Measurements from ENCODE around the gene ST7. TPM values are rescaled to one million over a fixed set of nuclear protein-coding genes. Genes with fewer than 3 reads are reported as not detected.

ST7 gene
- total and polyA plus RNA-seq, 2 experiments from 2014 or later = 9.9 to 18.3 TPM

DNA sequence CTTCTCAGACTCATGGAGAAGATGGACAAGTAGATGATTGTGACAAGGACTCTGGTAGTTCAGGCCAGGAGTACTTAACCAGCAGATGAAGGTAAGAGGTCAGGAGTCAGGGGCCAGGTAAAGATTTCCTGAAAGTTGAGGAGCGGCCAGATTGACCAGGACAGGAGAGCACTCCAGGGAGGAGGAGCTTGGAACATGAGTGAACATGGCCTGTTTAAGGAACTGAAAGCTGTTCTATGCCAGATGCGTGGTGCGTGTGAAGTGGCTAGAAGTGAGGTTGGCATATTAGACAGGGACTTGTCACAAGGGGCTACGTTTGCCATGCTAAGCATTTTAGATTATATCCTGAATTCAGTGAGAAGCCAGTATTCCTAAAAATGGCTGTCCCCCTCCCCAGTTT, 212.4 kb downstream of the ST7 start:
- ATAC-seq (no peak), DNase-seq (ENCODE audit: low spot score) (no peak)
- no peaks in the 10 kb centered on the region for H3F3A ChIP-seq (replicated peaks; ENCODE audit: low read depth)
- no peaks in the 10 kb centered on the region for H3K9me3 Mint-ChIP-seq
- H3K4me2 ChIP-seq = no peak overlapping the region
- H3K79me2 ChIP-seq (replicated peaks; ENCODE audit: insufficient read depth) = no peaks in the 10 kb centered on the region
- H2AFZ ChIP-seq = no peak overlapping the region
- H3K27ac Mint-ChIP-seq = no peak overlapping the region
- H3K4me1 ChIP-seq (ENCODE audit: insufficient read depth) = 0 out of 2 replicates have a peak, but pooled peaks cover 13% of the 10 kb centered on the region
- H3K36me3 Mint-ChIP-seq (ENCODE audit: low read depth) = no peaks in the 10 kb centered on the region
- no peak overlapping the region for H3K4me3 ChIP-seq
- H3K27me3 ChIP-seq (ENCODE audit: insufficient read depth) = no peaks in the 10 kb centered on the region
- peaks cover 3% of the 10 kb centered on the region for H3K27me3 Mint-ChIP-seq (ENCODE audit: insufficient read depth, low read depth, poor library complexity)
- no peak overlapping the region for H3K27ac ChIP-seq (ENCODE audit: low read depth)
- H3K4me3 Mint-ChIP-seq = no peak overlapping the region
- TF ChIP-seq ETS1 (IDR thresholded peaks at IDR 0.05) = no peak
- TF ChIP-seq ZNF331 (CRISPR knock-in tag; IDR thresholded peaks at IDR 0.05; ENCODE audit: low read depth) = no peak
- TF ChIP-seq ZNF114 (CRISPR knock-in tag; IDR thresholded peaks at IDR 0.05) = no peak
- TF ChIP-seq POLR2AphosphoS5 (IDR thresholded peaks at IDR 0.05; ENCODE audit: low read depth) = no peak
- TF ChIP-seq NANOG (IDR thresholded peaks at IDR 0.05; ENCODE audit: borderline replicate concordance) = no peak
- peaks cover 10% of the 10 kb centered on the region for H3K4me1 Mint-ChIP-seq
- no peaks in the 10 kb centered on the region for H3K9me2 ChIP-seq (ENCODE audit: insufficient read depth)
- no peaks in the 10 kb centered on the region for H4K20me1 ChIP-seq (replicated peaks; ENCODE audit: insufficient read depth)
- H3K36me3 ChIP-seq (ENCODE audit: insufficient read depth) = no peaks in the 10 kb centered on the region

DNA sequence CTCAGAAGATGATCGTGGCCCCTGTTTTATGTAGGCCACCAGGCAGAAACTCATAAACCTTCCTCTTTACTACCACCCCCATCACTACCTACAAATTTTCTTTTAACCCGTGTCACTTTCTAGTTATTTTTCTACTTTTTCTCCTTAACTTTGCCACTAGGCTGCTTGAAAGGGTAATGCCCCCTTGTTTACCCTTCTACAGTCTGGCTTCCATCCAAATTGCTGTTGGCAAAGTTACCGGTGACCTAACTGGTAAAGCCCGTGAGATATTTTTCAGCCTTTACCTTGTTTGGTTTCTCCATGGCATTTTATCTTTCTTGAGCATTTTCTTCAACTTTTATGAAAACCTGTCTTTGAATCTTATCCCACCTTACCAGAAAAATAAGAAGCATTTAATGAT, 216.6 kb downstream of the ST7 start:
- ATAC-seq (no peak), DNase-seq (ENCODE audit: low spot score) (no peak)
- Histone ChIP-seq H3K79me2 (replicated peaks; ENCODE audit: insufficient read depth) (no peaks in the 10 kb centered on the region), H3K4me2 (no peak overlapping the region), H3K27ac (ENCODE audit: low read depth) (no peak overlapping the region), H3K27me3 (ENCODE audit: insufficient read depth) (no peaks in the 10 kb centered on the region), H4K20me1 (replicated peaks; ENCODE audit: insufficient read depth) (no peaks in the 10 kb centered on the region), H3F3A (replicated peaks; ENCODE audit: low read depth) (no peaks in the 10 kb centered on the region), H3K9me2 (ENCODE audit: insufficient read depth) (no peaks in the 10 kb centered on the region), H3K4me1 (ENCODE audit: insufficient read depth) (0 out of 2 replicates have a peak, but pooled peaks cover 19% of the 10 kb centered on the region), H2AFZ (no peak overlapping the region), H3K4me3 (no peak overlapping the region), H3K36me3 (ENCODE audit: insufficient read depth) (no peaks in the 10 kb centered on the region)
- Mint-ChIP-seq H3K4me1 (peaks cover 12% of the 10 kb centered on the region), H3K36me3 (ENCODE audit: low read depth) (no peaks in the 10 kb centered on the region), H3K4me3 (no peak overlapping the region), H3K27me3 (ENCODE audit: insufficient read depth, low read depth, poor library complexity) (peaks cover 3% of the 10 kb centered on the region), H3K27ac (no peak overlapping the region), H3K9me3 (no peaks in the 10 kb centered on the region)
- no peak for TF ChIP-seq ZNF114 (CRISPR knock-in tag; IDR thresholded peaks at IDR 0.05)
- no peak for TF ChIP-seq STAT1 (IDR thresholded peaks at IDR 0.05; ENCODE audit: unreplicated experiment)
- TF ChIP-seq EZH2phosphoT487 (IDR thresholded peaks at IDR 0.05; ENCODE audit: unreplicated experiment) = no peak
- no peak for TF ChIP-seq EZH2 (IDR thresholded peaks at IDR 0.05; ENCODE audit: low read depth, unreplicated experiment)
- TF ChIP-seq CREB1 (CRISPR knock-in tag; IDR thresholded peaks at IDR 0.05; ENCODE audit: low read depth) = no peak
- TF ChIP-seq, protein P1, sequence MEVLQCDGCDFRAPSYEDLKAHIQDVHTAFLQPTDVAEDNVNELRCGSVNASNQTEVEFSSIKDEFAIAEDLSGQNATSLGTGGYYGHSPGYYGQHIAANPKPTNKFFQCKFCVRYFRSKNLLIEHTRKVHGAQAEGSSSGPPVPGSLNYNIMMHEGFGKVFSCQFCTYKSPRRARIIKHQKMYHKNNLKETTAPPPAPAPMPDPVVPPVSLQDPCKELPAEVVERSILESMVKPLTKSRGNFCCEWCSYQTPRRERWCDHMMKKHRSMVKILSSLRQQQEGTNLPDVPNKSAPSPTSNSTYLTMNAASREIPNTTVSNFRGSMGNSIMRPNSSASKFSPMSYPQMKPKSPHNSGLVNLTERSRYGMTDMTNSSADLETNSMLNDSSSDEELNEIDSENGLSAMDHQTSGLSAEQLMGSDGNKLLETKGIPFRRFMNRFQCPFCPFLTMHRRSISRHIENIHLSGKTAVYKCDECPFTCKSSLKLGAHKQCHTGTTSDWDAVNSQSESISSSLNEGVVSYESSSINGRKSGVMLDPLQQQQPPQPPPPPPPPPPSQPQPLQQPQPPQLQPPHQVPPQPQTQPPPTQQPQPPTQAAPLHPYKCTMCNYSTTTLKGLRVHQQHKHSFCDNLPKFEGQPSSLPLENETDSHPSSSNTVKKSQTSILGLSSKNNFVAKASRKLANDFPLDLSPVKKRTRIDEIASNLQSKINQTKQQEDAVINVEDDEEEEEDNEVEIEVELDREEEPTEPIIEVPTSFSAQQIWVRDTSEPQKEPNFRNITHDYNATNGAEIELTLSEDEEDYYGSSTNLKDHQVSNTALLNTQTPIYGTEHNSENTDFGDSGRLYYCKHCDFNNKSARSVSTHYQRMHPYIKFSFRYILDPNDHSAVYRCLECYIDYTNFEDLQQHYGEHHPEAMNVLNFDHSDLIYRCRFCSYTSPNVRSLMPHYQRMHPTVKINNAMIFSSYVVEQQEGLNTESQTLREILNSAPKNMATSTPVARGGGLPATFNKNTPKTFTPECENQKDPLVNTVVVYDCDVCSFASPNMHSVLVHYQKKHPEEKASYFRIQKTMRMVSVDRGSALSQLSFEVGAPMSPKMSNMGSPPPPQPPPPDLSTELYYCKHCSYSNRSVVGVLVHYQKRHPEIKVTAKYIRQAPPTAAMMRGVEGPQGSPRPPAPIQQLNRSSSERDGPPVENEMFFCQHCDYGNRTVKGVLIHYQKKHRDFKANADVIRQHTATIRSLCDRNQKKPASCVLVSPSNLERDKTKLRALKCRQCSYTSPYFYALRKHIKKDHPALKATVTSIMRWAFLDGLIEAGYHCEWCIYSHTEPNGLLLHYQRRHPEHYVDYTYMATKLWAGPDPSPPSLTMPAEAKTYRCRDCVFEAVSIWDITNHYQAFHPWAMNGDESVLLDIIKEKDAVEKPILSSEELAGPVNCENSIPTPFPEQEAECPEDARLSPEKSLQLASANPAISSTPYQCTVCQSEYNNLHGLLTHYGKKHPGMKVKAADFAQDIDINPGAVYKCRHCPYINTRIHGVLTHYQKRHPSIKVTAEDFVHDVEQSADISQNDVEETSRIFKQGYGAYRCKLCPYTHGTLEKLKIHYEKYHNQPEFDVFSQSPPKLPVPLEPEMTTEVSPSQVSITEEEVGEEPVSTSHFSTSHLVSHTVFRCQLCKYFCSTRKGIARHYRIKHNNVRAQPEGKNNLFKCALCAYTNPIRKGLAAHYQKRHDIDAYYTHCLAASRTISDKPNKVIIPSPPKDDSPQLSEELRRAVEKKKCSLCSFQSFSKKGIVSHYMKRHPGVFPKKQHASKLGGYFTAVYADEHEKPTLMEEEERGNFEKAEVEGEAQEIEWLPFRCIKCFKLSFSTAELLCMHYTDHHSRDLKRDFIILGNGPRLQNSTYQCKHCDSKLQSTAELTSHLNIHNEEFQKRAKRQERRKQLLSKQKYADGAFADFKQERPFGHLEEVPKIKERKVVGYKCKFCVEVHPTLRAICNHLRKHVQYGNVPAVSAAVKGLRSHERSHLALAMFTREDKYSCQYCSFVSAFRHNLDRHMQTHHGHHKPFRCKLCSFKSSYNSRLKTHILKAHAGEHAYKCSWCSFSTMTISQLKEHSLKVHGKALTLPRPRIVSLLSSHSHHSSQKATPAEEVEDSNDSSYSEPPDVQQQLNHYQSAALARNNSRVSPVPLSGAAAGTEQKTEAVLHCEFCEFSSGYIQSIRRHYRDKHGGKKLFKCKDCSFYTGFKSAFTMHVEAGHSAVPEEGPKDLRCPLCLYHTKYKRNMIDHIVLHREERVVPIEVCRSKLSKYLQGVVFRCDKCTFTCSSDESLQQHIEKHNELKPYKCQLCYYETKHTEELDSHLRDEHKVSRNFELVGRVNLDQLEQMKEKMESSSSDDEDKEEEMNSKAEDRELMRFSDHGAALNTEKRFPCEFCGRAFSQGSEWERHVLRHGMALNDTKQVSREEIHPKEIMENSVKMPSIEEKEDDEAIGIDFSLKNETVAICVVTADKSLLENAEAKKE (CRISPR knock-in tag; IDR thresholded peaks at IDR 0.05) = no peak
- TF ChIP-seq POLR2AphosphoS5 (IDR thresholded peaks at IDR 0.05; ENCODE audit: low read depth) = no peak
- no peak for TF ChIP-seq JUNB (IDR thresholded peaks at IDR 0.05; ENCODE audit: unreplicated experiment)
- TF ChIP-seq NANOG (IDR thresholded peaks at IDR 0.05; ENCODE audit: borderline replicate concordance) = no peak
